HG02884 (cell line): Measurements from ENCODE around the gene ASB16.

Experiments used
- ATAC-seq: cut with Tn5 transposase; IDR thresholded peaks from one replicate; pipeline ENCODE4 v1.9.1; 2021; ENCODE audit warnings: mild to moderate bottlenecking, moderate library complexity; ENCODE audit not compliant: unreplicated experiment

Gene ASB16

DNA sequence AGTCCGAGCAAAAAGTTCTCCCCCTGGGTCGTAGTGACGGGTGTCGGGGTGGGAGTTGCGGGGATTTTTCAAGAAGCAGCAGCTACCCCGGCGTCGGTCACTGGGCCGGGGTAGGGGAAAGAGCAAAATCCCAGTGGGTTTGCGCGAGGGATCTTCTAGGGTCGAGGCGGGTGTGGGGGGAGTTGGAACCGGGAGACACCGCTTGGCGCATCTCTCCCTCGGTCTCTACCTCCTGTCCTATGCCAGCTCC lies 51.3 kb downstream of the ASB16 start:
- ATAC-seq, result no peak

DNA sequence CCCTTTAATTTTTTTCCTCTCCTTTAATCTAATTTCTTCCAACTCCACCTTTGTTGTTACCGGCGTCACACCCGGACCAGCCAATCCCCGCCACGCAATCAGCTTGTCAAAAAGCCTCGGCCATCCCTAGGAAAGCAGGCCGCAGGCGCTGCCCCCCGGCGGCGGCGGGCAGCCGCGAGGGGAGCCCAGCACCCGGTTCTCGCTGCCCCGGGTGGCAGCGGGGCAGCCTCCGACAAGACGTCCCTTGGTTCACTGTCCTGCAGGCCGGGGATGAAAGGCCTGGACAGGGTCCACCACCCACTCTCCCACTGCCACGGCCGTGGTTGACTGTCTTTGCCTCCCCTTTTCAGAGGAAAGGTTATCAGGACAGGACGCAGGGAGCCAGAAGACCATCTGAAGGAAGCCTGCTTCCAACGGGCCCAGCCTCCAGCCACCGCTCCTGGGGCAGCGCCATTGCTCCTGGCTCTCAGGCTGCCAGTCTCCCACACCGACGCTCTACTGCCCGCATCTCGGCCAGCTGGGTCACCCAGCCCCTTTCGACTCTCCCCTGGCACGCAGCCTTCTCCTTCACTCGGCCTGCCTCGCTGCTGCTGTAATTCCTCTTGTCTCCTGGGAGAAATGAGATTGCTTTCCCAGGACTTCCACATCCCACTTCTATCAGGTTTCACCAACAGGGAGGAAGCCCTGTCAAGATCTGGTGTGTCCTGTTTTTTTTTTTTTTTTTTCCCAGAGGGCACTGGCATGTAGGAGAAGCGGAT lies 51.8 kb downstream of the ASB16 start:
- ATAC-seq, result no peak

DNA sequence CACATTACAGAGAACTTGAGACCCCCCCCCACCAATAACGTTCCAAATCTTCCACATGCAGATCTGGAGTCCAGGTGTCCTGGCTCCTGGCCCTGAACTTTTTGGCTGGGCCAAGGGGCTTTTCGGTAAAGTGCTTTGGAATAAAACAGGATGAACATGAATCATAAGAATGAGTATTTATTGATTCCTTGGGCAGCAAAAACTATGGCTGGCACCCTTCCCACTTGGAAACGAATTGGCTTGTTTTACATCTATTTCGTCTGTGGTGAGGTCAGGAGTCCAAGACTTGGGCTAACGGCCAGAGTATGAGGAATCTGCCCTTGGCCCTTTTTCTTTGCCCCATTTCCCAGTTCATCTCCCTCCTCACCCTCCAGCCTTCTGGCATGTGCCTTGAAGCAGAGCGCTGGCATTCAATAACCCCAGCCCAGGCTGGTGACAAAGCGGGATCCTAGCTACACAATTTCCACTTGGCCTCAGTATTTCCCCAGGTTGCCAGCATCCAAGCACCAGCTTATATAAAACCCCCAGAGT lies 53.1 kb downstream of the ASB16 start:
- ATAC-seq, result no peak
